Panc1 (cell line): ENCODE data around the gene BCAP29.

ENCODE experiments used
- POLR2AphosphoS5 ChIP-seq: IDR thresholded peaks from 2 replicates; pipeline ENCODE4 v1.6.1; 2012; ENCODE audit warnings: mild to moderate bottlenecking, low read depth, low read length, moderate library complexity
- SIN3A ChIP-seq: IDR thresholded peaks from 2 replicates; pipeline ENCODE4 v1.6.1; 2012; ENCODE audit warnings: low read depth, mild to moderate bottlenecking, low read length, moderate library complexity, borderline replicate concordance; ENCODE audit not compliant: insufficient read depth
- TF ChIP-seq, protein P1 (sequence below): fragments of 450-650 bp; IDR thresholded peaks from 2 replicates; pipeline ENCODE4 v1.5.1; 2017; ENCODE audit warnings: mild to moderate bottlenecking

DNA sequence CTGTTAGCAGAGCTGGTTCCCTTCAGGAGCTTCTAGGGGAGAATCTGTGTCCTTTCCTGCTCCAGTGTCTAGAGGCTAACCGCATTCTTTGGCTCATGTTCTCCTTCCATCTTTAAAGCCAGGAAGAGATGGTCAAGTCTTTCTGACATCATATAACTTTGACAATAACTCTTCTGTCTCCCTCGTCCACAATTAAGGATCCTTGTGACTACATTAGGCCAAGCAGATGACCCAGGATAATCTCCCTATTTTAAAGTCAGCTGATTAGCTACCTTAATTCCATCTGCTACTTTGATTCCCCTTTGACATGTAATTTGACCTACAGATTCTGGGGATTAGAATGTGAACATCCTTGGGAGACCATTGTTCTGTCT, 52.4 kb downstream of the BCAP29 start:
- TF ChIP-seq POLR2AphosphoS5 (no peak), SIN3A (no peak)
- TF ChIP-seq, protein P1, sequence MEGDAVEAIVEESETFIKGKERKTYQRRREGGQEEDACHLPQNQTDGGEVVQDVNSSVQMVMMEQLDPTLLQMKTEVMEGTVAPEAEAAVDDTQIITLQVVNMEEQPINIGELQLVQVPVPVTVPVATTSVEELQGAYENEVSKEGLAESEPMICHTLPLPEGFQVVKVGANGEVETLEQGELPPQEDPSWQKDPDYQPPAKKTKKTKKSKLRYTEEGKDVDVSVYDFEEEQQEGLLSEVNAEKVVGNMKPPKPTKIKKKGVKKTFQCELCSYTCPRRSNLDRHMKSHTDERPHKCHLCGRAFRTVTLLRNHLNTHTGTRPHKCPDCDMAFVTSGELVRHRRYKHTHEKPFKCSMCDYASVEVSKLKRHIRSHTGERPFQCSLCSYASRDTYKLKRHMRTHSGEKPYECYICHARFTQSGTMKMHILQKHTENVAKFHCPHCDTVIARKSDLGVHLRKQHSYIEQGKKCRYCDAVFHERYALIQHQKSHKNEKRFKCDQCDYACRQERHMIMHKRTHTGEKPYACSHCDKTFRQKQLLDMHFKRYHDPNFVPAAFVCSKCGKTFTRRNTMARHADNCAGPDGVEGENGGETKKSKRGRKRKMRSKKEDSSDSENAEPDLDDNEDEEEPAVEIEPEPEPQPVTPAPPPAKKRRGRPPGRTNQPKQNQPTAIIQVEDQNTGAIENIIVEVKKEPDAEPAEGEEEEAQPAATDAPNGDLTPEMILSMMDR = no peak
